Body of pancreas (tissue), 4 donors: ENCODE measurements around the gene DEFB129. TPM values are rescaled to one million over a fixed set of nuclear protein-coding genes. Genes with fewer than 3 reads are reported as not detected.

Source experiments
- ATAC-seq: fragments of 150-250 bp; one replicate; pipeline ENCODE4 v1.9.1; 2016
- DNase-seq, 4 donors: peaks; one replicate each; pipeline ENCODE4 v3.0.0-alpha.2; 2019
- H3K27ac ChIP-seq, 4 donors: fragments of 200-600 bp; sonication (generic); 1 replicate in 3 of 4; 2 replicates in 1 of 4; pipeline versions ENCODE4 v1.5.1 to v1.6.1; 2016 to 2019; ENCODE audit warnings: mild to moderate bottlenecking in 1 of 4, mixed read lengths in 1 of 4, moderate library complexity in 1 of 4
- H3K27me3 ChIP-seq, 2 donors: fragments of 200-600 bp; sonication (generic); one replicate each; pipeline ENCODE4 v1.6.0; 2016; ENCODE audit warnings: mild to moderate bottlenecking in 1 of 2
- H3K36me3 ChIP-seq, 2 donors: fragments of 200-600 bp; sonication (generic); replicated peaks in 1 of 2; 2 replicates each; pipeline ENCODE4 v1.5.1; 2016; ENCODE audit warnings: low read depth in 2 of 2; ENCODE audit not compliant: insufficient read depth in 1 of 2
- H3K4me1 ChIP-seq: fragments of 200-600 bp; sonication (generic); one replicate; pipeline ENCODE4 v1.6.0; 2016
- H3K4me3 ChIP-seq, 2 donors: fragments of 200-600 bp; sonication (generic); 1 replicate in 1 of 2; 2 replicates in 1 of 2; pipeline ENCODE4 v1.5.1; 2016 to 2019
- H3K9me3 ChIP-seq, 3 donors: fragments of 200-600 bp; sonication (generic); 1 replicate in 2 of 3; 2 replicates in 1 of 3; pipeline ENCODE4 v1.5.1; 2016
- POLR2A ChIP-seq, 3 donors: fragments of 450-650 bp; IDR thresholded peaks; one replicate each; pipeline ENCODE4 v1.6.1; 2016; ENCODE audit warnings: antibody characterized with exemption in 3 of 3, mild to moderate bottlenecking in 2 of 3
- WGBS, 2 donors: methylation state at CpG; one replicate each; pipeline ENCODE4 v1.1.5; 2017; 5-methylcytosine and 5-hydroxymethylcytosine counted together
- intact Hi-C: fragments of 100-400 bp; cut with DNase I; formaldehyde crosslinking; loops from one replicate; pipeline ENCODE4 v1.15.1; 2023
- total RNA-seq, 2 donors: library from RNA; depleted of rRNA; stranded (reverse); fragments of >200 nt; gene quantifications; one replicate each; pipeline ENCODE4 v1.1.0, GENCODE V29; 2016
- TF ChIP-seq, protein P1 (sequence below), 7 experiments: fragments of 450-650 bp in 4 of 7; fragments of 200-600 bp in 3 of 7; sonication (generic) in 3 of 7; IDR thresholded peaks; one replicate each; pipeline ENCODE4 v1.5.1; 2016 to 2019; ENCODE audit warnings: antibody characterized with exemption in 7 of 7

The DEFB129 gene
- total RNA-seq, 2 donors from 2014 or later: not detected

DNA sequence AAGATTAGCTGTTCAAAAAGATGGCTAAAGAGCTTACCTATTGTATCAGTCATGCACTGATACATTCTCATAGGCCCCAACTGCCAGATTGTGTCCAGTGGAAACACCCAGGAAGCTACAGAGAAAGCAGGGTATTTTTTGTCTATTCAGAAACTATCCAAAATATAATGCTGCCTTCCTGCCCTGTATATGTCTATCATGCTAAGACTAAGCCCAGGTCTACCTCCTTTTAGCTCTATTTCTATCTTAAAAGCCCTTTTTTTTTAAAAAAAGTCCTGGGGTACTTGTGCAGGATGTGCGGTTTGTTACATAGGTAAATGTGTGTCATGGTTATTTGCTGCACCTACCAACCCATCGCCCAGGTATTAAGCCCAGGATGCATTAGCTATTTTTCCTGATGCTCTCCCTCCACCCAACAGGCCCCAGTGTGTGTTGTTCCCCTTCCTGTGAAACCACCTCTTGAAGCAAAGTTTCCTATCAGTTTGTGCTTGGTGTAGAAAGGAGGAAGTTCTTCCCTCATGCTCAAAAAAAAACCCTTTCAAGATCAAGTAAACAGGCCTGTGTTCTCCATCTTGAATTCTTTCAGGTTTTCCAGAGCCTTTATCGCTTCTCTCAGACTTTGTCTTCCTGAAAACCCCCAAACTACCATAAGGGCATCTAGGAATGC lies 514 bp downstream of the DEFB129 start:
- TF ChIP-seq, protein P1, sequence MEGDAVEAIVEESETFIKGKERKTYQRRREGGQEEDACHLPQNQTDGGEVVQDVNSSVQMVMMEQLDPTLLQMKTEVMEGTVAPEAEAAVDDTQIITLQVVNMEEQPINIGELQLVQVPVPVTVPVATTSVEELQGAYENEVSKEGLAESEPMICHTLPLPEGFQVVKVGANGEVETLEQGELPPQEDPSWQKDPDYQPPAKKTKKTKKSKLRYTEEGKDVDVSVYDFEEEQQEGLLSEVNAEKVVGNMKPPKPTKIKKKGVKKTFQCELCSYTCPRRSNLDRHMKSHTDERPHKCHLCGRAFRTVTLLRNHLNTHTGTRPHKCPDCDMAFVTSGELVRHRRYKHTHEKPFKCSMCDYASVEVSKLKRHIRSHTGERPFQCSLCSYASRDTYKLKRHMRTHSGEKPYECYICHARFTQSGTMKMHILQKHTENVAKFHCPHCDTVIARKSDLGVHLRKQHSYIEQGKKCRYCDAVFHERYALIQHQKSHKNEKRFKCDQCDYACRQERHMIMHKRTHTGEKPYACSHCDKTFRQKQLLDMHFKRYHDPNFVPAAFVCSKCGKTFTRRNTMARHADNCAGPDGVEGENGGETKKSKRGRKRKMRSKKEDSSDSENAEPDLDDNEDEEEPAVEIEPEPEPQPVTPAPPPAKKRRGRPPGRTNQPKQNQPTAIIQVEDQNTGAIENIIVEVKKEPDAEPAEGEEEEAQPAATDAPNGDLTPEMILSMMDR (IDR thresholded peaks at IDR 0.05): no peak
- no peak for TF ChIP-seq POLR2A (IDR thresholded peaks at IDR 0.05)
- Histone ChIP-seq H3K4me1 (no peaks in the 10 kb centered on the region), H3K36me3 (no peaks in the 10 kb centered on the region), H3K27me3 (no peaks in the 10 kb centered on the region), H3K9me3 (no peaks in the 10 kb centered on the region), H3K27ac (no peak overlapping the region), H3K4me3 (no peak overlapping the region)
- 45 to 78% methylated on average over 3 of the region's 3 CpGs for whole genome bisulfite sequencing, 2 donors
- no peak for DNase-seq
- ATAC-seq: no peak
- intact Hi-C loops: no loop called here

DNA sequence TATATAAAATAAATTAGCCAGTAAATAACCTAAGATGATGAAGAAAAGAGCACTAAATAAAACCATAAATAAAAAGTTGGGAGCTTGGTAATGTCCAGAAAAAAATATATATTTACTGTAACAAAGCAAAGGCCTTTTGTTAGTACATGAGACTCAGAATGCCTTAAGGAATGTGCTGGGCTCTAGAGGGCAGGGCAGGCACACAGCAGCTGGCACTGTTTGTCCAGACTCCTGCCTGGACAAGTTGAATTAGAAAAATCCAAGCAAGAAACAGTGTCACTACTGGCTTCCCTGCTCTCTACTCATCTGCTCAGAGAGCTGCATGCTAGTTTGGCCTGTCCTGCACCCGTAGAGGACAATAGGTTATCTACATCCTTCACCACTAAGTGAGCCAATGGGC lies 8.8 kb downstream of the DEFB129 start:
- DNase-seq: peak in 2 of 4 donors; percentile 14 to 24
- H3K9me3 ChIP-seq: no peaks in the 10 kb centered on the region
- intact Hi-C loops: no loop called here
- H3K4me1 ChIP-seq: no peaks in the 10 kb centered on the region
- no peaks in the 10 kb centered on the region for H3K27me3 ChIP-seq
- ATAC-seq: no peak
- TF ChIP-seq POLR2A (IDR thresholded peaks at IDR 0.05): no peak
- TF ChIP-seq, protein P1 (IDR thresholded peaks at IDR 0.05): peak in 2 of 7 experiments; percentile 10 to 13
- no peaks in the 10 kb centered on the region for H3K36me3 ChIP-seq
- 43 to 56% methylated on average over 1 of the region's 1 CpG for WGBS, 2 donors
- H3K4me3 ChIP-seq: no peak overlapping the region
- H3K27ac ChIP-seq: no peak overlapping the region

DNA sequence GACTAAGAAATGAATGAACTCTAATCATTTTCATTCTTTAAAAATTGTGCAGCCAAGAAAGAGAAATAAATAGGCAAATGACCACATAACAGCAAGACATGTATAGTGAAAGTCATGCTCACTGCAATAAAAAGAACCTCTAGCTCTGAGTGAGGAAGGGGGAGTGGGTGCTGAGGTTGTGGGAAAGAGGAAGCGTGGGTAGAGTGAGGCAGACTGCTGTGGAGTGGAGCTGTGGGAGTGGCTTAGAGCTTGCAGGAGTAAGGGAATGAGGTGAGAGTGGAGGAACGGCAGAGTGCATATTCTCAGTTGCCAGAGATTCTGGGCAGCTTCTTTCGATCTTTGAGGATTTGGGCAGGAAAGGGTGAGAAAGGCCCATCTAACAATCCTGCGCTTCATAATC lies 10.4 kb downstream of the DEFB129 start:
- no peak overlapping the region for H3K27ac ChIP-seq
- no peaks in the 10 kb centered on the region for H3K4me1 ChIP-seq
- peak in 1 of 4 donors; percentile 36 for DNase-seq
- intact Hi-C loops: no loop called here
- no peaks in the 10 kb centered on the region for H3K36me3 ChIP-seq
- H3K27me3 ChIP-seq: peaks cover 0 to under 1% of the 10 kb centered on the region in 2 donors
- ATAC-seq: no peak
- H3K4me3 ChIP-seq: no peak overlapping the region
- no peaks in the 10 kb centered on the region for H3K9me3 ChIP-seq
- TF ChIP-seq, protein P1 (IDR thresholded peaks at IDR 0.05): no peak
- TF ChIP-seq POLR2A (IDR thresholded peaks at IDR 0.05): no peak
- 55 to 68% methylated on average over 4 of the region's 4 CpGs for WGBS, 2 donors

DNA sequence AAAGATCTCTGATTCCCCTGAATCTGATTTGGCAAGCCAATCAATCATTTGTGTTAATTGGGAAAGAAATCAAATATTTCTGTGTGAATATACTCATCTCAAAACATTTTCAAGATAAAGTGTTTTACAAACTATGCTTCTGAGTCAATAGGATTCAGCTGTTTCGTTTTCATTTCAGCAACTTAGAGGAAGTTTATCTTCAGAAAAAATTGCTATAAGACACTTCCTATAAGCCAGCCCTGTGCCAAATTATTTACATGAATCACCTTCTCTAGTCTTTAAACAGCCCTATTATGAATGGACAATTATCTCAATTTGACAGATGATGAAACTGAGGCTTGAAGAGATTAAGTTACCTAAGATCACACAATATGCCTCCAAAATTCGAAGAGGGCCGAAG lies 10.9 kb downstream of the DEFB129 start:
- Histone ChIP-seq H3K27me3 (peaks cover 0 to 3% of the 10 kb centered on the region in 2 donors), H3K27ac (no peak overlapping the region), H3K4me3 (no peak overlapping the region), H3K4me1 (no peaks in the 10 kb centered on the region), H3K36me3 (no peaks in the 10 kb centered on the region), H3K9me3 (no peaks in the 10 kb centered on the region)
- no peak for DNase-seq
- no peak for TF ChIP-seq POLR2A (IDR thresholded peaks at IDR 0.05)
- TF ChIP-seq, protein P1 (IDR thresholded peaks at IDR 0.05): no peak
- no peak for ATAC-seq
- 62 to 67% methylated on average over 3 of the region's 3 CpGs for WGBS, 2 donors
- intact Hi-C loops: no loop called here

DNA sequence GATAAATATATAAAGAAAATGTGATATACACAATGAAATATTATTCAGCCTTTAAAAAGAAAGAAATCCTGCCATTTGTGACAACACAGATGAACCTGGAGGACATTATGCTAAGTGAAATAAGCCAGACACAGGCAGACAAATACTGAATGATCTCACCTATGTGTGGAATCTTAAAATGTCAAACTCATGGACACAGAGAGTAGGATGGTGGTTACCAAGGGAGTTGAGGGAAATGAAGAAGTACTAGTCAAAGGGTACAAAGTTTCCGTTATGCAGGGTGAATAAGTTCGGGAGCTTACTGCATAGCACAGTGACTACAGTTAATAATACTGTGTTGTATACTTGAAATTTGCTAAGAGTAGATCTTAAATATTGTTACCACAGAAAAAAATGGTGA lies 15.8 kb downstream of the DEFB129 start:
- Histone ChIP-seq H3K4me1 (no peaks in the 10 kb centered on the region), H3K4me3 (no peak overlapping the region), H3K27me3 (peaks cover 0 to 3% of the 10 kb centered on the region in 2 donors), H3K27ac (no peak overlapping the region), H3K9me3 (no peaks in the 10 kb centered on the region), H3K36me3 (no peaks in the 10 kb centered on the region)
- intact Hi-C loops: no loop called here
- ATAC-seq: no peak
- 65 to 78% methylated on average over 2 of the region's 2 CpGs for WGBS, 2 donors
- TF ChIP-seq, protein P1 (IDR thresholded peaks at IDR 0.05): no peak
- no peak for TF ChIP-seq POLR2A (IDR thresholded peaks at IDR 0.05)
- DNase-seq: no peak
